CD4-positive, alpha-beta T cell treated with Interferon gamma for 1 hour (primary cell): ENCODE measurements around the gene POLR3E.
"Not testable (repeated sequence)": the region's sequence is repeated elsewhere in the genome, so short reads cannot be mapped to it uniquely, and the experiment has no call there.

Experiments
- DNase-seq: peaks from one replicate; pipeline ENCODE4 v3.0.0-alpha.2; 2020

The POLR3E gene

GRCh38 chr16:22337045-22337444 is 39.8 kb downstream of the POLR3E start:
- no peak for DNase-seq

- no peak for DNase-seq
Observed at GRCh38 chr16:22337849-22338635, 40.8 kb downstream of the POLR3E start.

- no peak for DNase-seq
Observed at GRCh38 chr16:22340945-22341344, 43.7 kb downstream of the POLR3E start.

GRCh38 chr16:22342082-22342481 is 44.9 kb downstream of the POLR3E start:
- no peak for DNase-seq

- no peak for DNase-seq
Observed at GRCh38 chr16:22346483-22346882, 49.3 kb downstream of the POLR3E start.

GRCh38 chr16:22347100-22347820 is 50.1 kb downstream of the POLR3E start:
- no peak for DNase-seq

GRCh38 chr16:22348291-22348690 is 51.1 kb downstream of the POLR3E start:
- DNase-seq: no peak

GRCh38 chr16:22351017-22351416 is 53.8 kb downstream of the POLR3E start:
- not testable (repeated sequence) for DNase-seq

GRCh38 chr16:22352140-22352539 is 54.9 kb downstream of the POLR3E start:
- no peak for DNase-seq

- no peak for DNase-seq
Observed at GRCh38 chr16:22352723-22353122, 55.5 kb downstream of the POLR3E start.

GRCh38 chr16:22353191-22353919 is 56.1 kb downstream of the POLR3E start:
- DNase-seq: no peak

- no peak for DNase-seq
Observed at GRCh38 chr16:22353933-22354541, 56.8 kb downstream of the POLR3E start.

- DNase-seq: no peak
Observed at GRCh38 chr16:22355487-22355908, 58.3 kb downstream of the POLR3E start.

- no peak for DNase-seq
Observed at GRCh38 chr16:22356930-22357634, 59.9 kb downstream of the POLR3E start.

- no peak for DNase-seq
Observed at GRCh38 chr16:22357635-22357971, 60.4 kb downstream of the POLR3E start.

- no peak for DNase-seq
Observed at GRCh38 chr16:22358000-22358399, 60.8 kb downstream of the POLR3E start.

GRCh38 chr16:22359679-22360078 is 62.5 kb downstream of the POLR3E start:
- no peak for DNase-seq

GRCh38 chr16:22360963-22361659 is 63.9 kb downstream of the POLR3E start:
- DNase-seq: no peak

GRCh38 chr16:22364241-22364640 is 67.0 kb downstream of the POLR3E start:
- no peak for DNase-seq

- DNase-seq: no peak
Observed at GRCh38 chr16:22366371-22366770, 69.2 kb downstream of the POLR3E start.

- no peak for DNase-seq
Observed at GRCh38 chr16:22366889-22367288, 69.7 kb downstream of the POLR3E start.
